PC-3 (cell line): ENCODE measurements around the gene AUTS2. TPM values are rescaled to one million over a fixed set of nuclear protein-coding genes. Genes with fewer than 3 reads are reported as not detected.

Source experiments
- ATAC-seq: fragments of 200-7000 bp; cut with Tn5 transposase; 2 replicates; pipeline ENCODE4 v1.9.1; 2020; ENCODE audit warnings: mild to moderate bottlenecking, moderate library complexity
- BruUV-seq: library from RNA; stranded (reverse); fragments of 400-500 nt; replicated peaks from 2 replicates; lab custom pipeline; 2021; lab: Mats Ljungman, UMichigan
- CTCF ChIA-PET: fragments of 300-600 bp; sonication (Branson Sonifier 250); formaldehyde crosslinking; loops from one replicate; lab custom pipeline; 2022; ENCODE audit warnings: antibody characterized with exemption; lab: Charles Lee
- POLR2A ChIA-PET: fragments of 300-600 bp; sonication (Branson Sonifier 250); formaldehyde crosslinking; loops from one replicate; lab custom pipeline; 2022; ENCODE audit warnings: antibody characterized with exemption; ENCODE audit not compliant: unreplicated experiment; lab: Charles Lee
- DNase-seq: peaks from one replicate; pipeline ENCODE4 v3.0.0-alpha.2; 2015
- H2AFZ ChIP-seq: fragments of 300-600 bp; sonication (generic); 2 replicates; pipeline ENCODE4 v1.6.0; 2016; ENCODE audit warnings: antibody characterized with exemption, low read length
- H3F3A ChIP-seq: fragments of 300-600 bp; sonication (generic); one replicate; pipeline ENCODE4 v1.6.0; 2017; ENCODE audit warnings: antibody characterized with exemption, low read length, control low read depth, mild to moderate bottlenecking; ENCODE audit not compliant: unreplicated experiment
- H3K27ac ChIP-seq: fragments of 300-600 bp; sonication (generic); 2 replicates; pipeline ENCODE4 v1.5.1; 2016; ENCODE audit warnings: mild to moderate bottlenecking, low read length
- H3K27me3 ChIP-seq: fragments of 300-600 bp; sonication (generic); 2 replicates; pipeline ENCODE4 v1.6.1; 2016; ENCODE audit warnings: low read length, mixed read lengths
- H3K36me3 ChIP-seq: fragments of 300-600 bp; sonication (generic); 2 replicates; pipeline ENCODE4 v1.6.1; 2016; ENCODE audit warnings: low read depth, mixed run types, low read length, mixed read lengths
- H3K4me1 ChIP-seq: fragments of 300-600 bp; sonication (generic); 2 replicates; pipeline ENCODE4 v1.5.1; 2016; ENCODE audit warnings: low read length; ENCODE audit not compliant: insufficient read depth
- H3K4me2 ChIP-seq: fragments of 300-600 bp; sonication (generic); 2 replicates; pipeline ENCODE4 v1.6.0; 2016; ENCODE audit warnings: low read length
- H3K4me3 ChIP-seq: fragments of 300-600 bp; sonication (generic); 2 replicates; pipeline ENCODE4 v1.5.1; 2016; ENCODE audit warnings: mild to moderate bottlenecking, low read length, mixed read lengths
- H3K79me2 ChIP-seq: fragments of 300-600 bp; sonication (generic); 2 replicates; pipeline ENCODE4 v1.6.1; 2017; ENCODE audit warnings: low read length, mixed read lengths
- H3K9ac ChIP-seq: fragments of 300-600 bp; sonication (generic); 2 replicates; pipeline ENCODE4 v1.6.0; 2016; ENCODE audit warnings: mild to moderate bottlenecking, low read length
- H3K9me2 ChIP-seq: fragments of 300-600 bp; sonication (generic); replicated peaks from 2 replicates; pipeline ENCODE4 v1.6.1; 2016; ENCODE audit warnings: mixed run types, low read length, mixed read lengths
- H3K9me3 ChIP-seq: fragments of 300-600 bp; sonication (generic); 2 replicates; pipeline ENCODE4 v1.6.1; 2016; ENCODE audit warnings: low read length, mixed read lengths
- H4K20me1 ChIP-seq: fragments of 300-600 bp; sonication (generic); 2 replicates; pipeline ENCODE4 v1.6.1; 2016; ENCODE audit warnings: low read length, mixed read lengths
- CTCF ChIP-seq: fragments of 300-600 bp; sonication (generic); conservative IDR thresholded peaks from 2 replicates; pipeline ENCODE4 v1.5.1; 2017; ENCODE audit warnings: antibody characterized with exemption, low read depth, mild to moderate bottlenecking, low read length
- EZH2 ChIP-seq: fragments of 300-600 bp; sonication (generic); IDR thresholded peaks from one replicate; pipeline ENCODE4 v1.6.1; 2017; ENCODE audit warnings: antibody characterized with exemption, mild to moderate bottlenecking, low read length; ENCODE audit not compliant: unreplicated experiment
- EZH2phosphoT487 ChIP-seq: fragments of 300-600 bp; sonication (generic); IDR thresholded peaks from 2 replicates; pipeline ENCODE4 v1.6.1; 2018; ENCODE audit warnings: mild to moderate bottlenecking, antibody characterized with exemption, low read length, borderline replicate concordance
- intact Hi-C: fragments of 100-400 bp; cut with micrococcal nuclease; formaldehyde crosslinking; loops from 2 replicates; pipeline ENCODE4 v1.9.0; 2023
- total RNA-seq: library from RNA; depleted of rRNA; stranded (reverse); fragments of >200 nt; gene quantifications from 2 replicates; pipeline ENCODE4 v1.2.3, GENCODE V29; 2014

The AUTS2 gene
- total RNA-seq, 1 experiment from 2014 or later, result not detected

GRCh38 chr7:70450731-70451130, 852.5 kb downstream of the AUTS2 start:
- no peak for TF ChIP-seq EZH2
- no peak for TF ChIP-seq EZH2phosphoT487
- no peak for TF ChIP-seq CTCF
- intact Hi-C loops, result no loop called here
- Histone ChIP-seq H3K27ac (no peak overlapping the region), H3K9me3 (peaks cover 4% of the 10 kb centered on the region; the same call in 1 of the 2 replicates), H3K27me3 (no peaks in the 10 kb centered on the region), H3K4me1 (no peaks in the 10 kb centered on the region), H2AFZ (no peak overlapping the region), H3K9ac (no peak overlapping the region), H3K4me3 (no peak overlapping the region), H3K79me2 (no peaks in the 10 kb centered on the region), H3K36me3 (no peaks in the 10 kb centered on the region), H3K4me2 (no peak overlapping the region), H4K20me1 (no peaks in the 10 kb centered on the region), H3F3A (no peaks in the 10 kb centered on the region), H3K9me2 (no peaks in the 10 kb centered on the region)
- no peak for DNase-seq
- CTCF ChIA-PET, result no interaction called here
- POLR2A ChIA-PET, result no interaction called here
- no peak for ATAC-seq
- no TSS peak for BruUV-seq

GRCh38 chr7:70455925-70456324, 857.6 kb downstream of the AUTS2 start:
- CTCF ChIA-PET, result no interaction called here
- DNase-seq (no peak), ATAC-seq (no peak)
- H3K27me3 ChIP-seq, result no peaks in the 10 kb centered on the region
- POLR2A ChIA-PET, result no interaction called here
- H3K4me1 ChIP-seq, result no peaks in the 10 kb centered on the region
- no TSS peak for BruUV-seq
- no peak overlapping the region for H3K4me3 ChIP-seq
- H3K27ac ChIP-seq, result no peak overlapping the region
- TF ChIP-seq EZH2 (no peak), EZH2phosphoT487 (no peak), CTCF (no peak)
- H2AFZ ChIP-seq, result no peak overlapping the region
- H3K4me2 ChIP-seq, result no peak overlapping the region
- no peaks in the 10 kb centered on the region for H3F3A ChIP-seq
- H3K36me3 ChIP-seq, result no peaks in the 10 kb centered on the region
- H3K9ac ChIP-seq, result no peak overlapping the region
- intact Hi-C loops, result no loop called here
- H4K20me1 ChIP-seq, result no peaks in the 10 kb centered on the region
- H3K9me2 ChIP-seq, result no peaks in the 10 kb centered on the region
- H3K9me3 ChIP-seq, result no peaks in the 10 kb centered on the region
- H3K79me2 ChIP-seq, result no peaks in the 10 kb centered on the region

DNA sequence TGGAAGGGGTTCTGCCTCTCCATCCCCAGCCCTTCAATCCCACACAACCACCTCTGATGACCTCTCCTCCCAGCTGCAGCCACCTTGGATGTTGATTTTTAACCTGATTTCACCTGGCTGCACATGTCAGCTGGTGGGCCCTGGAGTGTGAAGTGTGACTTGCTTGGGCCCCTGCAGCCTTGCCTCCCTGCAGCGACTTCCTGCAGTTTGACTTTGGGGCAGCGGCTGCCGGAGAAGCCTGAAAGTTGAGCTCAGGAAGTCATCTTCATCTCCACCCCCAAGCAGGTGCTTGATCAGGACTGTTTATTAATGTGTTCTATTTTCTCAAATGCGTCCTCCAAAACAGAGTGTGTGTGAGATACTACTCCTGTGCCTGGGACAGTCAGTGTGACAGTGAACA, 858.4 kb downstream of the AUTS2 start:
- no peaks in the 10 kb centered on the region for H3K36me3 ChIP-seq
- H3K4me3 ChIP-seq, result no peak overlapping the region
- no peak for DNase-seq
- H3K9me3 ChIP-seq, result 0 out of 2 replicates have a peak, but pooled peaks cover 5% of the 10 kb centered on the region
- no peak overlapping the region for H3K9ac ChIP-seq
- no peaks in the 10 kb centered on the region for H3K9me2 ChIP-seq
- no peak for ATAC-seq
- H4K20me1 ChIP-seq, result no peaks in the 10 kb centered on the region
- BruUV-seq, result no TSS peak
- no peak overlapping the region for H2AFZ ChIP-seq
- TF ChIP-seq CTCF, result no peak
- TF ChIP-seq EZH2phosphoT487, result no peak
- H3K27ac ChIP-seq, result no peak overlapping the region
- POLR2A ChIA-PET, result no interaction called here
- no peak overlapping the region for H3K4me2 ChIP-seq
- intact Hi-C loops, result no loop called here
- CTCF ChIA-PET, result no interaction called here
- H3K79me2 ChIP-seq, result no peaks in the 10 kb centered on the region
- H3F3A ChIP-seq, result no peaks in the 10 kb centered on the region
- no peaks in the 10 kb centered on the region for H3K27me3 ChIP-seq
- no peaks in the 10 kb centered on the region for H3K4me1 ChIP-seq
